HG03460 (cell line): Measurements from ENCODE around the gene NECTIN2.

Source experiments
- ATAC-seq: cut with Tn5 transposase; IDR thresholded peaks from one replicate; pipeline ENCODE4 v1.9.1; 2021; ENCODE audit not compliant: unreplicated experiment

Gene NECTIN2

DNA sequence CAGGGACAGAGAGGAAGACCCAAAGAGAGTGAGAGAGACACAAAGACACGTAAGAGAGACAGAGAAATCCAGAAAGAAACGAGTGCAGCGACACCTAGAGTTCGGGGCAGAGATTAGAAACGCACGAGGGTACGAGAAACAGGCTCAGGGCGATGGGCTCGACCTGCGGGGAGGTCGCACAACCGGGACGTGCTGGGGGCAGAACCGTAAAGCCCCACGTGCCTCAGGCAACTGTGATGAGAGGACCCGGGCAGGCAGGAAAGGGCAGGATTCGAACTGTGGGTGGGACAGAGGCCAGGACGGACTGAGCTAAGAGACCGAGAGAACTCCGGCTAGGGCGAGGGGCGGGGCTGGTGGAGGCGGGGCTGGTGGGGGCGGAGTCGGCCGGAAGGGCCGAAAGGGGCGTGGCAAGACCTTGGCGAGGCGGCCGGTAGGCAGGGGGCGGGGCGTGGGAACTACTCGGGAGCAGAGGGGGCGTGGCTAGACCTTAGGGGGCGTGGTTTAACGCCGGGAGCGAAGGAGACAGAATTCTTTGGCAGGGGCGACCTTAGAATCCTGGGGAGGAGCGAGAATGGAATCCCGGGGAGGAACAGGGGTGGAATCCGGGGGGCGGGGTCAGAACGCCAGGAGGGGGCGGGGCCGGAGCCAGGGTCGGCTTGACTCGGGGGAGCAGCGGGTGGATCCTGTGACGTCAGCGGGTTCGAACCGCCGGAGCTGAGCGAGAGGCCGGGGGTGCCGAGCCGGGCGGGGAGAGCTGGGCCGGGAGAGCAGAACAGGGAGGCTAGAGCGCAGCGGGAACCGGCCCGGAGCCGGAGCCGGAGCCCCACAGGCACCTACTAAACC is at the start of gene NECTIN2:
TSS of gene NECTIN2 (plus strand) at position 686 of the 843 bp plus-strand sequence. CDS start 229 bp downstream, outside the sequence.
- ATAC-seq = no peak

DNA sequence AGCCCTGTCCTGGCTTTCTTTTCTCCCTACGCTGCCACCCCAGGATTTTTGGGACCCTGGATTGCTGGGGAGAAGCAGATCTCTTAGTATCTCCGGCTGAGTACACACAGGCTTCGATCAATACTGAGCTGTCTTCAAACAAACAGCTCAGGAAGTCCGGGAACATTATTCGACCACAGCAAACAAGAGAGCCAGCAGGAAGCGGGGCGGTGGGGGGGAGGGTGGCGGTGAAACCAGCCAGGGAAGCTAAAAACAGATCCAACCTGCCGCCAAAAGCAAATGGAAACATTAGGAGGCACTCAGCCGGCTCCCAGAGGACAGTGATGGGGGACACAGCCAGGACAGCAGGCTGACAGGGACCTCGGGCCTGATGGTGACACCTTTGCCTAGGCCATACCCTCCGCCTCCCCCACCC is 49.4 kb upstream of the NECTIN2 start:
- ATAC-seq = no peak

- no peak for ATAC-seq
These were observed 46.3 kb upstream of the NECTIN2 start for GRCh38 chr19:44799627-44800346.

DNA sequence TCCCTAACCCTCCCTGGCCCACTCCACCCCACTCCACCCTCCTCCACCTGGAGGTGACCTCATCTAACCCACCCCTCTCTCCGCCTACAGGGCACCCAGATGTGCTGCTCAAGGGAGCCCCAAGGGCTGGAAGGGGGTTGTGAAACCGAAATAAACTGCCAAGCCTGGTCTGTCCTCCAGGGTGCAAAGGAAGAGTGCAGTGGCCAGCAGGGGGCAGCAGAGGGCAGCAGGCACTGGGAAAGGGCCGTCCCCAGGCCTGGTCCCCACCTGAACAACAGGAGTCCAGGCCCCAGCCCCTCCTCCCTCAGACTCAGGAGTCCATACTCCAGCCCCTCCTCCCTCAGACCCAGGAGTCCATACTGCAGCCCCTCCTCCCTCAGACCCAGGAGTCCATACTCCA is 45.6 kb upstream of the NECTIN2 start:
- ATAC-seq = no peak

DNA sequence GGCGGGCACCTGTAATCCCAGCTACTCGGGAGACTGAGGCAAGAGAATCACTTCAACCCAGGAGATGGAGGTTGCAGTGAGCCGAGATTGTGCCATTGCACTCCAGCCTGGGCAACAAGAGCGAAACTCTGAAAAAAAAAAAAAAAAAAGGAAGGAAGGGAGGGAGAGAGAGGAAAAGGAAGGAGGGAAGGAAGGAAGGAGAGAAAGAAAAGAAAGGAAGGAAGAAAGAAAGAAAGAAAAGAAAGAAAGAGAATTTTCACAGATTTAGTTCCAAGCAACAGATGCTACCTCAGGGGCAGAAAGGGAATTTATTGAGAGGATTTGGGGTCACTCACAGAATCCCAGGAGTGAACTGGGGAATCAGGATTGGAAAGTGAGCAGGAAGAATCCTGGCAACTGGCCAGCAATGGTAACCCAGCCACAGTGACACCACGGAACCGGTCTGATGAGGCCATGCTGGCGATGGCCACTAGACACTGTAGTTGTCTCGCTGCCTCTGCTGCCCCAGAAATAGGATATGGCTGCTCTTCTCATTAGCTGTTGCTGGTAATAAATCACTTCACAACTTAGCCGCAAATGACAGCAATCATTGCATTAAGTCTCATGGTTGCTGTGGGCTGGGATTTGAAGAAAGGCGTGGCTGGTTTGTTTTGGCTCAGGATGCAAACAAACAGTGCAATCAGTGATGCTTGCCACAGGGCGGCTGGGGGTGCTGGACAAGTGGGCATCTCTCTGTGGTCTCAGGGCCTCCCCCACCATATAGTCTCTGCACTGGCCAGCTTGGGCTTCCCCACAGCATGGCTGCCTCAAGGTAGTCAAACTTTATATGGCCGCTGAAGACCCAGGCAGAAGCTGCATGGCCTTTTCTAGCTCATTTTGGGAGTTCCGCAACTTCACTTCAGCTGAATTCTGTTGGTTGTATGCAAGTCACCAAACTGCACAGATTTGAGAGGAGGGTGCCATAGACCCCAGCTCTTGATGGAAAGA is 42.4 kb upstream of the NECTIN2 start:
- no peak for ATAC-seq

- no peak for ATAC-seq
These were observed 39.8 kb upstream of the NECTIN2 start for GRCh38 chr19:44806291-44806690.

DNA sequence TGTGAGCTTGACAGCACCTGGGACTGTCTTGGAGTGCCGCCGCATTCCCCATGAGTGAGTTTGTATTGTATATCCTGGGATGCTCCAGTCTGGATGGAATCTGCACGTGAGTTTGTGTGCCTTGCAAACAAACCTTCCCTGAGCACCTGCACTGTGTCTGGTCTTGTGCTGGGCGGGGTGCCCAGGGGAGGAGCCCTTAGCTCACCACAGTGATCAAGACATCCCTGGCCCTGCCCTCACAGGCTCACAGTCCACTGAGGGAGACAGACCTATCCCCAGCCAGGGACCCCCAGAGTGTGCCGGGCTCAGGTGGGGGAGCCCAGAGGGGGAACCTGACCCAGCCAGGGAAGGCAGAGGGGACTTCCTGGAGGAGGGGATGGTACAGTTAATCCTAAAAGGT is 38.9 kb upstream of the NECTIN2 start:
- ATAC-seq = no peak

DNA sequence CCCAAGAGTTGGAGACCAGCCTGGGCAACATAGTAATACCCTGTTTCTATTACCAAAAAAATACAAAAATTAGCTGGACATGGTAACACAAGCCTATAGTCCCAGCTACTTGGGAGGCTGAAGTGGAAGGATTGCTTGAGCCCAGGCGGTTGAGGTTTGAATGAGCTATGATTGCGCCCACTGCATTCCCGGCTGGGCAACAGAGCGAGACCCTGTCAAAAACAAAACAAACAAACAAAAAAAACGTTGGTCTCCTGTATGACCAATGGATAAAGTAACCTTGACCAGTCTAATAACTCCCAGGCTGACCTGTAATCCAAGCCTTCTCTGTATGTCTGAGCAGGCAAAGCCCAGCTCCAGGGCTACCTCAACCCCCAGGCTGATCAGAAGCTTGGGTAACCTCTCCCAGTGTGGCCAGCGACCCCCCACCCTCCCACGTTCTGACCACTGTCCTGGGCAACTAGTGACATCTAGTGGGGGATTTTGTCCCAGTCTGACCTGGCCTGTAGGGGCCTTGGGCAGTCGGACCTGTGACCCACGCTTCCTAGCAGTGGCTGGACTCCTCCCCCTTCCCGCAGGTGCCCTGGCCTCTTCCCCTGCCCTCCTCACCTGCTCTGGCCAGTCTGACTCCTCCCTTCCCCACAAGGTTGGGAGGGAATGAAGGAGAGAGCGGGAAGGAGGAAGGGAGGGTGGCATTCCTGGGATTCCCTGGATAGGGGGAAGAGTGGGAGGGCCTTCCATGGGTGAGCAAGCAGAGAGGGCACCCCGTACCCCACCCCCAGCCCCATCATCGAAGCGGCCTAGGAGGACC is 38.2 kb upstream of the NECTIN2 start:
- ATAC-seq = no peak

DNA sequence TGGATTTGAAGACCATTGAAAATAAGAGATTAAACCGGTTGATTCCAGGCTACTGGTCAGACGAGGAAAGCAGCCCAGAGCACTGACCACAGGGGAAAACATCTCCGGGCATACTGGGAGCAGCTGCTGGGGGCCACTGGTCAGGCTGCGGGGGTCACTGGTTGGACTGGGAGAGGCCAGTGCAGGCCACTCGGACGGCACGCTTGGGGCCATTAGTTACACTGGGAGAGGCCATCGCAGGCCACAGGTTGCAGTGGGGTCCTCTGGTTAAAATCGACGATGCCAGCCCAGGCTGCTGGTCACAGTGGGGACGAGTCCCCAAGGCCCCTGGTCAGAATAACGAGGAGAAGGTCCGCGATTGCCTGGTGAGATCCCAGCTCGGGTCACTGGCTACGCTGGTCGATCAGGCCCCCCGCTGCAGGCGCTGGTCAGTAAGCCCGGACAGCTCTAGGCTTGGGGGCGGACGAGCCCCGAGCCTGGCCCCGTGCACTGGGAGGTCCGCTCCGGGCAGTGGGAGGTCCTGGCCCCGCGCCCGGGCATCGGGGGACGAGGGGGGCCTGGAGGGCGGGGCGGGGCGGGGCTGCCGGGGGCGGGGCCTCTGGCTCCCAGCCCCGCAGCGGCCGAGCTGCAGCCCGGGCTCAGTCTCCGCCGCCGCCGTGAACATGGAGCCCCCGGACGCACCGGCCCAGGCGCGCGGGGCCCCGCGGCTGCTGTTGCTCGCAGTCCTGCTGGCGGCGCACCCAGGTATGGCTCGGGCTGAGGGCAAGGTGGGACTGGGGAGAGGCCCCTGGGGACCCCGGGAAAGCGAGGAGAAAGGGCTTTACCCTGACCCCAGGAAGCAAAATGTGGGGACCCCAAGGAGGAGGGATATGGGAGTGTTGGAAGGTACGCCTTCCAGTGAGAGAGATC is 37.4 kb upstream of the NECTIN2 start, which contains the start of gene BCAM:
TSS of gene BCAM (plus strand) at position 641 of the 909 bp plus-strand sequence. CDS start at position 663, 22 bp downstream.
- no peak for ATAC-seq

DNA sequence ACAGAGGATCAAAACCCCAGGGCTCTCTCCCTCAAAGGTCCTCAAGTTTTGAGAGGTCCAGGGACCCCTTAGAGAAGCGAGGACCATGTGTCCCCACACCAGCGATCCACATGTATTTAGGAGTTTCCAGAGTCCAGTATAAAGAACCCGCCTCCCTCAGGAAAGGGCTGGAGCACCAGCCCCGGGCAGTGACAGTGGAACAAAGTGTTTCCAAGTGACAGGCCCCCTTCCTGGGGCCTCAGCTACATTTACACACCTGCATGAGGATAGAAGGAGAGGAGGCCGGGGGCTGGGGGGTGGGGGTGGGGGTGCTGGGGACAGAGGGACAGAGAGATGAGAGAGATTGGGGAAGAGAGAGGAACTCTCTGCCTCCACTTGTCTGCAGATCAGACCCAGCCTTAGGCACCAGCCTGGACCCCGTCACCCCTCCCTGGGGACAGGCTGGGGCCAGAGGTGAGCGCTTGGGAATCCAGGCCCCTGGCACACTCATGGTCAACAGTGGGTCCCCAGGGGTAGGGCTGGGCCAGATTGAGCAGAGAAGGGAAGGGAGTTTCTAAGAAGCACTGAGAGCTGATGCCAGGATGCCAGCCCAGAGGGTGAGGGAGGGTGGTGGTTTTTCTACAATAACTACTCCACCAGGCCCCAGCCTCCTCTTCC is 36.4 kb upstream of the NECTIN2 start:
- no peak for ATAC-seq

DNA sequence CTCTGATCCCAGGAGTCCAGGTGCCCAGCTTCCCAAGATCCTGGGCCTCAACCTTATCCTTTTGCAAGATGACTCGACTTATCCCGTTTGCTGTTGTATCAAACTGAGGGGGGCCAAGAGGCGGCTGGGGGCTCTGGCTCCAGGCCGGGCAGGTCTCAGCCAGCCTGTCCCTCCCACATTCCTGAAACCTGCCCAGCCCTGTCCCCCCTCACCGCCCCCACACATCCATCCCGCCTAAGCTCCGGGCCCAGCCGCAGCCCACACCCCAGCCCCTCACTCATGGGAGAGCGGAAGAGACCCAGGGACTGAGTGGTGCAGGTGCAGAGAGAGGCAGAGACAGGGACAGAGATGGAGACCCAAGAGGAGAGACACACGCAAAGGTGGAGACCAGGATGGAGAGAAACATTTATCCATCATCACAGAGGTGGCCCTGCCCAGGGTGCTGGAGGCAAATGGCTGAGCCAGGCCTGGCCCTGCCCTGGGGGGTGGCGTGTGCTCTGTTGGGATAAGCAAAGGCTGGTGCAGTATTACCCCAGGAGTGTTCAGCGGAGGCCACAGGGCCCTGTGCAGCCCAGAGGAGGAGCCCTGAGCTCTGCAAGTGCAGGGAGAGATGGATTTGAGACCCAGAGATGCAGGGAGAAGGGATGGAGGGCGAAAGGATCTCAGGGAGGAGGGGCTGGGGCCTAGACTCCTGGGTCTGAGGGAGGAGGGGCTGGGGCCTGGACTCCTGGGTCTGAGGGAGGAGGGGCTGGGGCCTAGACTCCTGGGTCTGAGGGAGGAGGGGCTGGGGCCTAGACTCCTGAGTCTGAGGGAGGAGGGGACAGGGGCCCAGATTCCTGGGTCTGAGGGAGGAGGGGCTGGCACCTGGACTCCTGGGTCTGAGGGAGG is 35.6 kb upstream of the NECTIN2 start:
- no peak for ATAC-seq

- ATAC-seq = no peak
These were observed 35.0 kb upstream of the NECTIN2 start for GRCh38 chr19:44811122-44811419.

GRCh38 chr19:44812142-44812718 is 33.9 kb upstream of the NECTIN2 start:
- no peak for ATAC-seq

DNA sequence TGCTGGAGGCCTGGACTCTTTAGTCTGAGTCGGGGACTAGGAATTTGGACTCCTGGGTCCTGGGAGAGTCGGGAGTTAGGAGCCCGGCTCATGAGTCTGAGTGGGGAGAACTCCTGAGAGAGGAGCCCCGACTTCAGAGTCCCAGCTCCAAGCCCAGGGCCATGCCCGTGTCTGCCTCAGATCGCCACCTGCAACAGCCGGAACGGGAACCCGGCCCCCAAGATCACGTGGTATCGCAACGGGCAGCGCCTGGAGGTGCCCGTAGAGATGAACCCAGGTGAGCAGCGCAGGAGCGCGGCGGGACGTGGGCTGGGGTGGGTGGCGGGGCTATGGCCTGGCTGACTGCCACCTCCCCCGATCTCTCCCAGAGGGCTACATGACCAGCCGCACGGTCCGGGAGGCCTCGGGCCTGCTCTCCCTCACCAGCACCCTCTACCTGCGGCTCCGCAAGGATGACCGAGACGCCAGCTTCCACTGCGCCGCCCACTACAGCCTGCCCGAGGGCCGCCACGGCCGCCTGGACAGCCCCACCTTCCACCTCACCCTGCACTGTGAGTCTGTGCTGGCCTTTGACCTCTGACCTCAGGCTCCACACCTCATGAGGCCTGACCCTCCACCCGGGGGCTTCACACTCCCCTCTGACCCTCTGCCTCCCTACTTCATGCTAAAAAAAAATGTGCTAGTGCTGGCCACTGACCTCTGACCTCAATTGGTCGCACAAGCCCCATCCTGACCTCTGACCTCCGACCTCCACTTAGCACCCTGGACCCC is 32.8 kb upstream of the NECTIN2 start:
- ATAC-seq = no peak

DNA sequence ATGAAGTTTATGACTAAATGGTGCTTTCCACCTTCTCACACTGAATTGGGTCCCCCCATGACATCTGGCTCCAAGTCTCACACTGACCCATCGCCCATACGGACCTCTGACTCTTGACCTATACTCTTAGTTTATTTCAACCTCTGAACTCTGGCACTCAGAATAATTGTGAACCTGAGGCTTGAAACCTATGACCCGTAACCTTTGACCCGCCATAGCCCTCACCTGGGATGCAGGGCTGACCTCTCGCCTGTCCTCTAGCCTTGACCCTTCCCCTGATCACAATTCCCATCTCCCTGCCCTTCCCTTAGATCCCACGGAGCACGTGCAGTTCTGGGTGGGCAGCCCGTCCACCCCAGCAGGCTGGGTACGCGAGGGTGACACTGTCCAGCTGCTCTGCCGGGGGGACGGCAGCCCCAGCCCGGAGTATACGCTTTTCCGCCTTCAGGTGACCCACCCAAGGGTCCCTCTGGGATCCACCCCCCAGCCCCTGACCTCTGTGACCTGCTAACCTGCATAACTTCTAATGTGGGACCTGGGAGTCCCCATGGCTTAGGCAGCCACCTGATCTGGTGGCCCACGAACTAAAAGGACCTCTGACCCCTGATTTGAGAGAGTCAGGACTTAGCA is 32.1 kb upstream of the NECTIN2 start:
- ATAC-seq = no peak

DNA sequence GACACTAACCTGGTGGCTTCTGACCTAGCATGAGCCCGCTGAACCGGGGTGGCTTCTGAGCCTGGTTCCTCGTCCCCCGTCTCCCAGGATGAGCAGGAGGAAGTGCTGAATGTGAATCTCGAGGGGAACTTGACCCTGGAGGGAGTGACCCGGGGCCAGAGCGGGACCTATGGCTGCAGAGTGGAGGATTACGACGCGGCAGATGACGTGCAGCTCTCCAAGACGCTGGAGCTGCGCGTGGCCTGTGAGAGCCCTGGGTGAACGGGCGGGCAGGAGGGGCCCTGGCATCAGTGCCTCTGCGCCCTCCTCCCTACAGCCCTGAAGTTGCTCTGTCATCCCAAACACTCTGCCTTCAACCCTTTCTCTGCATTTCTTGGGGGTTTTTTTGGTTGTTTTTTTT is 31.6 kb upstream of the NECTIN2 start:
- no peak for ATAC-seq
